PC-3 (cell line): Measurements from ENCODE around the gene ITGA1. TPM values are rescaled to one million over a fixed set of nuclear protein-coding genes. Genes with fewer than 3 reads are reported as not detected.
A peak's percentile ranks its signal among the peaks of the same experiment; 100 is the strongest.

Source experiments
- ATAC-seq: fragments of 200-7000 bp; cut with Tn5 transposase; 2 replicates; pipeline ENCODE4 v1.9.1; 2020; ENCODE audit warnings: mild to moderate bottlenecking, moderate library complexity
- BruUV-seq: library from RNA; stranded (reverse); fragments of 400-500 nt; replicated peaks from 2 replicates; lab custom pipeline; 2021; lab: Mats Ljungman, UMichigan
- CTCF ChIA-PET: fragments of 300-600 bp; sonication (Branson Sonifier 250); formaldehyde crosslinking; loops from one replicate; lab custom pipeline; 2022; ENCODE audit warnings: antibody characterized with exemption; lab: Charles Lee
- POLR2A ChIA-PET: fragments of 300-600 bp; sonication (Branson Sonifier 250); formaldehyde crosslinking; loops from one replicate; lab custom pipeline; 2022; ENCODE audit warnings: antibody characterized with exemption; ENCODE audit not compliant: unreplicated experiment; lab: Charles Lee
- DNase-seq: peaks from one replicate; pipeline ENCODE4 v3.0.0-alpha.2; 2015
- H2AFZ ChIP-seq: fragments of 300-600 bp; sonication (generic); 2 replicates; pipeline ENCODE4 v1.6.0; 2016; ENCODE audit warnings: antibody characterized with exemption, low read length
- H3F3A ChIP-seq: fragments of 300-600 bp; sonication (generic); one replicate; pipeline ENCODE4 v1.6.0; 2017; ENCODE audit warnings: antibody characterized with exemption, low read length, control low read depth, mild to moderate bottlenecking; ENCODE audit not compliant: unreplicated experiment
- H3K27ac ChIP-seq: fragments of 300-600 bp; sonication (generic); 2 replicates; pipeline ENCODE4 v1.5.1; 2016; ENCODE audit warnings: mild to moderate bottlenecking, low read length
- H3K27me3 ChIP-seq: fragments of 300-600 bp; sonication (generic); 2 replicates; pipeline ENCODE4 v1.6.1; 2016; ENCODE audit warnings: low read length, mixed read lengths
- H3K36me3 ChIP-seq: fragments of 300-600 bp; sonication (generic); 2 replicates; pipeline ENCODE4 v1.6.1; 2016; ENCODE audit warnings: low read depth, mixed run types, low read length, mixed read lengths
- H3K4me1 ChIP-seq: fragments of 300-600 bp; sonication (generic); 2 replicates; pipeline ENCODE4 v1.5.1; 2016; ENCODE audit warnings: low read length; ENCODE audit not compliant: insufficient read depth
- H3K4me2 ChIP-seq: fragments of 300-600 bp; sonication (generic); 2 replicates; pipeline ENCODE4 v1.6.0; 2016; ENCODE audit warnings: low read length
- H3K4me3 ChIP-seq: fragments of 300-600 bp; sonication (generic); 2 replicates; pipeline ENCODE4 v1.5.1; 2016; ENCODE audit warnings: mild to moderate bottlenecking, low read length, mixed read lengths
- H3K79me2 ChIP-seq: fragments of 300-600 bp; sonication (generic); 2 replicates; pipeline ENCODE4 v1.6.1; 2017; ENCODE audit warnings: low read length, mixed read lengths
- H3K9ac ChIP-seq: fragments of 300-600 bp; sonication (generic); 2 replicates; pipeline ENCODE4 v1.6.0; 2016; ENCODE audit warnings: mild to moderate bottlenecking, low read length
- H3K9me2 ChIP-seq: fragments of 300-600 bp; sonication (generic); replicated peaks from 2 replicates; pipeline ENCODE4 v1.6.1; 2016; ENCODE audit warnings: mixed run types, low read length, mixed read lengths
- H3K9me3 ChIP-seq: fragments of 300-600 bp; sonication (generic); 2 replicates; pipeline ENCODE4 v1.6.1; 2016; ENCODE audit warnings: low read length, mixed read lengths
- H4K20me1 ChIP-seq: fragments of 300-600 bp; sonication (generic); 2 replicates; pipeline ENCODE4 v1.6.1; 2016; ENCODE audit warnings: low read length, mixed read lengths
- CTCF ChIP-seq: fragments of 300-600 bp; sonication (generic); conservative IDR thresholded peaks from 2 replicates; pipeline ENCODE4 v1.5.1; 2017; ENCODE audit warnings: antibody characterized with exemption, low read depth, mild to moderate bottlenecking, low read length
- EZH2 ChIP-seq: fragments of 300-600 bp; sonication (generic); IDR thresholded peaks from one replicate; pipeline ENCODE4 v1.6.1; 2017; ENCODE audit warnings: antibody characterized with exemption, mild to moderate bottlenecking, low read length; ENCODE audit not compliant: unreplicated experiment
- EZH2phosphoT487 ChIP-seq: fragments of 300-600 bp; sonication (generic); IDR thresholded peaks from 2 replicates; pipeline ENCODE4 v1.6.1; 2018; ENCODE audit warnings: mild to moderate bottlenecking, antibody characterized with exemption, low read length, borderline replicate concordance
- intact Hi-C: fragments of 100-400 bp; cut with micrococcal nuclease; formaldehyde crosslinking; loops from 2 replicates; pipeline ENCODE4 v1.9.0; 2023
- total RNA-seq: library from RNA; depleted of rRNA; stranded (reverse); fragments of >200 nt; gene quantifications from 2 replicates; pipeline ENCODE4 v1.2.3, GENCODE V29; 2014

Gene ITGA1
- total RNA-seq, 1 experiment from 2014 or later = 4.7 TPM

GRCh38 chr5:52748590-52748989 lies 39.1 kb upstream of the ITGA1 start:
- DNase-seq (no peak), ATAC-seq (no peak)
- intact Hi-C loops = no loop called here
- Histone ChIP-seq H3K27me3 (no peaks in the 10 kb centered on the region), H3K9me3 (no peaks in the 10 kb centered on the region), H3K79me2 (no peaks in the 10 kb centered on the region), H3K9ac (no peak overlapping the region), H3F3A (no peaks in the 10 kb centered on the region), H3K4me3 (no peak overlapping the region), H3K4me2 (no peak overlapping the region), H4K20me1 (no peaks in the 10 kb centered on the region), H3K27ac (no peak overlapping the region), H3K4me1 (peaks cover 13% of the 10 kb centered on the region), H3K9me2 (no peaks in the 10 kb centered on the region), H2AFZ (no peak overlapping the region), H3K36me3 (no peaks in the 10 kb centered on the region)
- ChIA-PET CTCF (no interaction called here), POLR2A (no interaction called here)
- TF ChIP-seq CTCF = no peak
- TF ChIP-seq EZH2phosphoT487 = no peak
- no peak for TF ChIP-seq EZH2
- BruUV-seq = no TSS peak

GRCh38 chr5:52749666-52750065 lies 38.0 kb upstream of the ITGA1 start:
- Histone ChIP-seq H3K4me3 (no peak overlapping the region), H3F3A (no peaks in the 10 kb centered on the region), H3K79me2 (no peaks in the 10 kb centered on the region), H4K20me1 (no peaks in the 10 kb centered on the region), H3K9me3 (no peaks in the 10 kb centered on the region), H3K9me2 (no peaks in the 10 kb centered on the region), H3K36me3 (no peaks in the 10 kb centered on the region), H3K9ac (peak overlapping the region; percentile 82; the same call in 1 of the 2 replicates), H3K4me2 (no peak overlapping the region), H3K4me1 (peaks cover 13% of the 10 kb centered on the region), H3K27ac (peak overlapping the region; percentile 95), H3K27me3 (no peaks in the 10 kb centered on the region), H2AFZ (no peak overlapping the region)
- TF ChIP-seq CTCF (no peak), EZH2phosphoT487 (no peak), EZH2 (no peak)
- BruUV-seq = no TSS peak
- ChIA-PET CTCF (no interaction called here), POLR2A (interaction anchor here (0.7 kb wide), 1 partner anchor 21 kb away, joined by 4 read pairs; no protein-coding TSS in a partner anchor)
- DNase-seq (no peak), ATAC-seq (no peak)
- intact Hi-C loops = no loop called here

- BruUV-seq = no TSS peak
- CTCF ChIA-PET = interaction anchor here (0.8 kb wide), 1 partner anchor 719 kb away, joined by 6 read pairs; no protein-coding TSS in a partner anchor
- no peaks in the 10 kb centered on the region for H3K36me3 ChIP-seq
- DNase-seq = peak; percentile 39
- H3K4me2 ChIP-seq = no peak overlapping the region
- H2AFZ ChIP-seq = no peak overlapping the region
- no peaks in the 10 kb centered on the region for H3K27me3 ChIP-seq
- peak overlapping the region; percentile 95 for H3K27ac ChIP-seq
- ATAC-seq = peak; percentile 81
- H3K9ac ChIP-seq = peak overlapping the region; percentile 82
- POLR2A ChIA-PET = no interaction called here
- H3F3A ChIP-seq = no peaks in the 10 kb centered on the region
- H3K4me1 ChIP-seq = peaks cover 13% of the 10 kb centered on the region
- intact Hi-C loops = no loop called here
- H3K9me3 ChIP-seq = no peaks in the 10 kb centered on the region
- TF ChIP-seq EZH2phosphoT487 (no peak), EZH2 (no peak), CTCF (no peak)
- H3K4me3 ChIP-seq = no peak overlapping the region
- no peaks in the 10 kb centered on the region for H4K20me1 ChIP-seq
- no peaks in the 10 kb centered on the region for H3K9me2 ChIP-seq
- no peaks in the 10 kb centered on the region for H3K79me2 ChIP-seq
Measured at GRCh38 chr5:52751137-52751536, 36.6 kb upstream of the ITGA1 start.
